H9 (cell line): ENCODE data around the gene HEATR5A. TPM values are rescaled to one million over a fixed set of nuclear protein-coding genes. Genes with fewer than 3 reads are reported as not detected.

ENCODE experiments used
- DNase-seq: peaks from one replicate; pipeline ENCODE4 v3.0.0-alpha.2; 2017
- H2AFZ ChIP-seq: one replicate; pipeline ENCODE4 v1.6.1; 2013; ENCODE audit warnings: mild to moderate bottlenecking, low read length, control low read depth, moderate library complexity
- H2AK5ac ChIP-seq: 2 replicates; pipeline ENCODE4 v1.6.1; 2013; ENCODE audit warnings: low read length, control low read depth, mixed read lengths; ENCODE audit not compliant: insufficient read length
- H2BK120ac ChIP-seq: one replicate; pipeline ENCODE4 v1.6.1; 2013; ENCODE audit warnings: low read depth, mild to moderate bottlenecking, low read length, control low read depth, inconsistent platforms; ENCODE audit not compliant: poor library complexity, severe bottlenecking
- H2BK12ac ChIP-seq: 2 replicates; pipeline ENCODE4 v1.6.1; 2013; ENCODE audit warnings: low read length, control low read depth, mixed read lengths, low read depth; ENCODE audit not compliant: insufficient read length
- H2BK15ac ChIP-seq: 2 replicates; pipeline ENCODE4 v1.6.1; 2013; ENCODE audit warnings: low read depth, low read length, control low read depth
- H2BK20ac ChIP-seq: one replicate; pipeline ENCODE4 v1.6.1; 2013; ENCODE audit warnings: low read depth, mild to moderate bottlenecking, low read length, control low read depth, inconsistent platforms; ENCODE audit not compliant: poor library complexity, severe bottlenecking
- H2BK5ac ChIP-seq: 2 replicates; pipeline ENCODE4 v1.6.1; 2013; ENCODE audit warnings: low read length, control low read depth, mixed read lengths; ENCODE audit not compliant: insufficient read length
- H3K14ac ChIP-seq: 2 replicates; pipeline ENCODE4 v1.6.1; 2013; ENCODE audit warnings: low read length, control low read depth; ENCODE audit not compliant: insufficient read depth
- H3K18ac ChIP-seq: 2 replicates; pipeline ENCODE4 v1.6.1; 2013; ENCODE audit warnings: low read depth, mild to moderate bottlenecking, mixed read lengths, low read length, control low read depth; ENCODE audit not compliant: insufficient read length
- H3K23ac ChIP-seq: 2 replicates; pipeline ENCODE4 v1.6.1; 2013; ENCODE audit warnings: low read length, control low read depth, mixed read lengths, low read depth; ENCODE audit not compliant: insufficient read length
- H3K23me2 ChIP-seq: 2 replicates; pipeline ENCODE4 v1.6.1; 2013; ENCODE audit warnings: low read depth, mild to moderate bottlenecking, mixed read lengths, low read length, control low read depth; ENCODE audit not compliant: insufficient read length, poor library complexity, severe bottlenecking
- H3K27ac ChIP-seq: 2 replicates; pipeline ENCODE4 v1.5.1; 2013; ENCODE audit warnings: low read length, control low read depth, mixed read lengths, low read depth; ENCODE audit not compliant: insufficient read length
- H3K27me3 ChIP-seq: 2 replicates; pipeline ENCODE4 v1.6.1; 2013; ENCODE audit warnings: low read length, control low read depth, inconsistent platforms; ENCODE audit not compliant: insufficient read depth
- H3K4ac ChIP-seq: 2 replicates; pipeline ENCODE4 v1.6.1; 2013; ENCODE audit warnings: low read depth, mild to moderate bottlenecking, control low read depth, inconsistent platforms, low read length, moderate library complexity
- H3K4me1 ChIP-seq: 2 replicates; pipeline ENCODE4 v1.6.1; 2013; ENCODE audit warnings: low read length, control low read depth, inconsistent platforms; ENCODE audit not compliant: insufficient read depth
- H3K4me2 ChIP-seq: 2 replicates; pipeline ENCODE4 v1.6.1; 2013; ENCODE audit warnings: low read length, control low read depth, mixed read lengths; ENCODE audit not compliant: insufficient read length, insufficient read depth
- H3K56ac ChIP-seq: 2 replicates; pipeline ENCODE4 v1.6.1; 2013; ENCODE audit warnings: low read depth, mild to moderate bottlenecking, mixed read lengths, low read length, control low read depth; ENCODE audit not compliant: insufficient read length
- H3K79me1 ChIP-seq: 2 replicates; pipeline ENCODE4 v1.6.1; 2013; ENCODE audit warnings: low read depth, mild to moderate bottlenecking, moderate library complexity, low read length, control low read depth, inconsistent platforms; ENCODE audit not compliant: insufficient read depth, poor library complexity, severe bottlenecking
- H3K79me2 ChIP-seq: 2 replicates; pipeline ENCODE4 v1.6.1; 2013; ENCODE audit warnings: low read length, control low read depth, inconsistent platforms; ENCODE audit not compliant: insufficient read depth
- H3K9ac ChIP-seq: 2 replicates; pipeline ENCODE4 v1.6.1; 2013; ENCODE audit warnings: low read length, control low read depth, mixed read lengths; ENCODE audit not compliant: insufficient read length; ENCODE audit errors: extremely low read depth
- H3K9me3 ChIP-seq: one replicate; pipeline ENCODE4 v1.6.1; 2013; ENCODE audit warnings: low read depth, low read length, inconsistent platforms; ENCODE audit not compliant: control insufficient read depth
- H3T11ph ChIP-seq: one replicate; pipeline ENCODE4 v1.6.1; 2013; ENCODE audit warnings: mild to moderate bottlenecking, low read length, control low read depth, inconsistent platforms
- H4K20me1 ChIP-seq: one replicate; pipeline ENCODE4 v1.6.1; 2013; ENCODE audit not compliant: control insufficient read depth, insufficient read length, insufficient read depth
- H4K5ac ChIP-seq: 2 replicates; pipeline ENCODE4 v1.6.1; 2013; ENCODE audit warnings: low read depth, mild to moderate bottlenecking, mixed read lengths, low read length, control low read depth; ENCODE audit not compliant: insufficient read length
- H4K8ac ChIP-seq: replicated peaks from 2 replicates; pipeline ENCODE4 v1.6.1; 2013; ENCODE audit warnings: low read length, control low read depth, mixed read lengths, low read depth; ENCODE audit not compliant: insufficient read length
- H4K91ac ChIP-seq: 2 replicates; pipeline ENCODE4 v1.6.1; 2013; ENCODE audit warnings: low read depth, mild to moderate bottlenecking, moderate library complexity, mixed read lengths, low read length, control low read depth; ENCODE audit not compliant: insufficient read length
- H3K27ac Mint-ChIP-seq, 3 experiments: 2 replicates in 2 of 3; 3 replicates in 1 of 3; pipeline ENCODE4 v1.8.0; 2020 to 2021; ENCODE audit warnings: mixed read lengths in 3 of 3, mild to moderate bottlenecking in 1 of 3, moderate library complexity in 1 of 3
- H3K27me3 Mint-ChIP-seq: 2 replicates; pipeline ENCODE4 v1.8.0; 2021; ENCODE audit warnings: low read depth, mild to moderate bottlenecking, moderate library complexity, mixed read lengths
- H3K36me3 Mint-ChIP-seq, 3 experiments: 2 replicates in 2 of 3; 3 replicates in 1 of 3; pipeline ENCODE4 v1.8.0; 2020 to 2021; ENCODE audit warnings: low read depth in 3 of 3, mixed read lengths in 3 of 3; ENCODE audit not compliant: insufficient read depth in 1 of 3
- H3K4me1 Mint-ChIP-seq, 2 experiments: 2 replicates each; pipeline ENCODE4 v1.8.0; 2020; ENCODE audit warnings: mixed read lengths in 2 of 2
- H3K4me3 Mint-ChIP-seq, 2 experiments: 2 replicates in 1 of 2; 3 replicates in 1 of 2; pipeline ENCODE4 v1.8.0; 2020 to 2021; ENCODE audit warnings: mild to moderate bottlenecking in 2 of 2, mixed read lengths in 2 of 2, moderate library complexity in 1 of 2
- H3K9me3 Mint-ChIP-seq, 2 experiments: 2 replicates in 1 of 2; 3 replicates in 1 of 2; pipeline ENCODE4 v1.8.0; 2020; ENCODE audit warnings: mild to moderate bottlenecking in 2 of 2, mixed read lengths in 2 of 2, moderate library complexity in 1 of 2
- WGBS: extraction: QIAGEN DNeasy Blood & Tissue Kit; methylation state at CpG from one replicate; pipeline ENCODE4 v1.1.7; 2013; ENCODE audit warnings: missing lambda C conversion rate, low lambda C conversion rate, mixed read lengths; ENCODE audit not compliant: insufficient read length; ENCODE audit errors: extremely low coverage; 5-methylcytosine and 5-hydroxymethylcytosine counted together
- total RNA-seq: library from RNA; stranded (reverse); gene quantifications from 2 replicates; pipeline ENCODE4 v1.2.1, GENCODE V29; 2021
- TF ChIP-seq, protein P1 (sequence below): fragments of 200-600 bp; sonication (generic); conservative IDR thresholded peaks from 3 replicates; pipeline ENCODE4 v1.8.0; 2021; ENCODE audit warnings: antibody characterized with exemption, mild to moderate bottlenecking

The HEATR5A gene
- total RNA-seq, 1 experiment from 2014 or later = 21.2 TPM

DNA sequence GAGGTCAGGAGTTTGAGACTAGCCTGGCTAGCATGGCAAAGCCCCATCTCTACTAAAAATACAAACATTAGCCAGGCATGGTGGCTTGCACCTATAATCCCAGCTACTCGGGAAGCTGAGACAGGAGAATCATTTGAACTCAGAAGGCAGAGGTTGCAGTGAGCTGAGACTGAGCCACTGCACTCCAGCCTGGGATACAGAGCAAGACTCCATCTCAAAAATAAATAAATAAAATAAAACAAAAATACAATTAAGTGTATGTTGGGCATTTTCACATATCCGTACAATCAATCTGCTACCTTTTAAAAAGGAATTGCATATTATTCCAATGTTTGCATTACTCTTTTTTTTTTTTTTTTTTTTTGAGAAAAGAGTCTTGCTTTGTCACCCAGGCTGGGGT lies 165.1 kb downstream of the HEATR5A start:
- H3K27ac Mint-ChIP-seq = no peak overlapping the region; a peak in 1 of 7 replicates

More for the DNA sequence above, 165.1 kb downstream of the HEATR5A start:
- Histone ChIP-seq H3K27ac (no peak overlapping the region), H3K18ac (no peak overlapping the region), H4K5ac (no peak overlapping the region), H3K27me3 (no peaks in the 10 kb centered on the region; the same call in 1 of the 2 replicates), H3K14ac (no peak overlapping the region), H3K4me1 (no peaks in the 10 kb centered on the region), H2BK5ac (no peak overlapping the region), H3K9me3 (no peaks in the 10 kb centered on the region), H4K8ac (no peak overlapping the region), H3K79me1 (no peaks in the 10 kb centered on the region), H2BK20ac (no peak overlapping the region), H2AFZ (no peak overlapping the region), H2BK12ac (no peak overlapping the region), H2BK120ac (no peak overlapping the region), H3K56ac (no peak overlapping the region), H2AK5ac (no peak overlapping the region), H3K79me2 (no peaks in the 10 kb centered on the region), H3K23me2 (no peaks in the 10 kb centered on the region), H4K20me1 (no peaks in the 10 kb centered on the region), H3K9ac (no peak overlapping the region), H3T11ph (no peak overlapping the region), H4K91ac (no peak overlapping the region), H3K4me2 (no peak overlapping the region), H3K4ac (no peak overlapping the region), H2BK15ac (no peak overlapping the region), H3K23ac (no peak overlapping the region)
- Mint-ChIP-seq H3K36me3 (peaks cover 0 to 4% (median 0%) of the 10 kb centered on the region in 3 experiments; a peak in 1 of 7 replicates), H3K27me3 (no peaks in the 10 kb centered on the region; the same call in 1 of the 2 replicates), H3K4me3 (no peak overlapping the region), H3K4me1 (no peaks in the 10 kb centered on the region), H3K9me3 (peaks cover 3 to 5% of the 10 kb centered on the region in 2 experiments; a peak in 2 of 5 replicates)
- no CpG with 5 or more reads among the region's 2 CpGs for WGBS
- TF ChIP-seq, protein P1, sequence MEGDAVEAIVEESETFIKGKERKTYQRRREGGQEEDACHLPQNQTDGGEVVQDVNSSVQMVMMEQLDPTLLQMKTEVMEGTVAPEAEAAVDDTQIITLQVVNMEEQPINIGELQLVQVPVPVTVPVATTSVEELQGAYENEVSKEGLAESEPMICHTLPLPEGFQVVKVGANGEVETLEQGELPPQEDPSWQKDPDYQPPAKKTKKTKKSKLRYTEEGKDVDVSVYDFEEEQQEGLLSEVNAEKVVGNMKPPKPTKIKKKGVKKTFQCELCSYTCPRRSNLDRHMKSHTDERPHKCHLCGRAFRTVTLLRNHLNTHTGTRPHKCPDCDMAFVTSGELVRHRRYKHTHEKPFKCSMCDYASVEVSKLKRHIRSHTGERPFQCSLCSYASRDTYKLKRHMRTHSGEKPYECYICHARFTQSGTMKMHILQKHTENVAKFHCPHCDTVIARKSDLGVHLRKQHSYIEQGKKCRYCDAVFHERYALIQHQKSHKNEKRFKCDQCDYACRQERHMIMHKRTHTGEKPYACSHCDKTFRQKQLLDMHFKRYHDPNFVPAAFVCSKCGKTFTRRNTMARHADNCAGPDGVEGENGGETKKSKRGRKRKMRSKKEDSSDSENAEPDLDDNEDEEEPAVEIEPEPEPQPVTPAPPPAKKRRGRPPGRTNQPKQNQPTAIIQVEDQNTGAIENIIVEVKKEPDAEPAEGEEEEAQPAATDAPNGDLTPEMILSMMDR = no peak
- no peak for DNase-seq
